H9 (cell line): ENCODE data around the gene CACNA2D3. TPM values are rescaled to one million over a fixed set of nuclear protein-coding genes. Genes with fewer than 3 reads are reported as not detected.

ENCODE experiments used
- DNase-seq: peaks from one replicate; pipeline ENCODE4 v3.0.0-alpha.2; 2017
- H2AFZ ChIP-seq: one replicate; pipeline ENCODE4 v1.6.1; 2013; ENCODE audit warnings: mild to moderate bottlenecking, low read length, control low read depth, moderate library complexity
- H2AK5ac ChIP-seq: 2 replicates; pipeline ENCODE4 v1.6.1; 2013; ENCODE audit warnings: low read length, control low read depth, mixed read lengths; ENCODE audit not compliant: insufficient read length
- H2BK120ac ChIP-seq: one replicate; pipeline ENCODE4 v1.6.1; 2013; ENCODE audit warnings: low read depth, mild to moderate bottlenecking, low read length, control low read depth, inconsistent platforms; ENCODE audit not compliant: poor library complexity, severe bottlenecking
- H2BK12ac ChIP-seq: 2 replicates; pipeline ENCODE4 v1.6.1; 2013; ENCODE audit warnings: low read length, control low read depth, mixed read lengths, low read depth; ENCODE audit not compliant: insufficient read length
- H2BK15ac ChIP-seq: 2 replicates; pipeline ENCODE4 v1.6.1; 2013; ENCODE audit warnings: low read depth, low read length, control low read depth
- H2BK20ac ChIP-seq: one replicate; pipeline ENCODE4 v1.6.1; 2013; ENCODE audit warnings: low read depth, mild to moderate bottlenecking, low read length, control low read depth, inconsistent platforms; ENCODE audit not compliant: poor library complexity, severe bottlenecking
- H2BK5ac ChIP-seq: 2 replicates; pipeline ENCODE4 v1.6.1; 2013; ENCODE audit warnings: low read length, control low read depth, mixed read lengths; ENCODE audit not compliant: insufficient read length
- H3K14ac ChIP-seq: 2 replicates; pipeline ENCODE4 v1.6.1; 2013; ENCODE audit warnings: low read length, control low read depth; ENCODE audit not compliant: insufficient read depth
- H3K18ac ChIP-seq: 2 replicates; pipeline ENCODE4 v1.6.1; 2013; ENCODE audit warnings: low read depth, mild to moderate bottlenecking, mixed read lengths, low read length, control low read depth; ENCODE audit not compliant: insufficient read length
- H3K23ac ChIP-seq: 2 replicates; pipeline ENCODE4 v1.6.1; 2013; ENCODE audit warnings: low read length, control low read depth, mixed read lengths, low read depth; ENCODE audit not compliant: insufficient read length
- H3K23me2 ChIP-seq: 2 replicates; pipeline ENCODE4 v1.6.1; 2013; ENCODE audit warnings: low read depth, mild to moderate bottlenecking, mixed read lengths, low read length, control low read depth; ENCODE audit not compliant: insufficient read length, poor library complexity, severe bottlenecking
- H3K27ac ChIP-seq: 2 replicates; pipeline ENCODE4 v1.5.1; 2013; ENCODE audit warnings: low read length, control low read depth, mixed read lengths, low read depth; ENCODE audit not compliant: insufficient read length
- H3K27me3 ChIP-seq: 2 replicates; pipeline ENCODE4 v1.6.1; 2013; ENCODE audit warnings: low read length, control low read depth, inconsistent platforms; ENCODE audit not compliant: insufficient read depth
- H3K4ac ChIP-seq: 2 replicates; pipeline ENCODE4 v1.6.1; 2013; ENCODE audit warnings: low read depth, mild to moderate bottlenecking, control low read depth, inconsistent platforms, low read length, moderate library complexity
- H3K4me1 ChIP-seq: 2 replicates; pipeline ENCODE4 v1.6.1; 2013; ENCODE audit warnings: low read length, control low read depth, inconsistent platforms; ENCODE audit not compliant: insufficient read depth
- H3K4me2 ChIP-seq: 2 replicates; pipeline ENCODE4 v1.6.1; 2013; ENCODE audit warnings: low read length, control low read depth, mixed read lengths; ENCODE audit not compliant: insufficient read length, insufficient read depth
- H3K56ac ChIP-seq: 2 replicates; pipeline ENCODE4 v1.6.1; 2013; ENCODE audit warnings: low read depth, mild to moderate bottlenecking, mixed read lengths, low read length, control low read depth; ENCODE audit not compliant: insufficient read length
- H3K79me1 ChIP-seq: 2 replicates; pipeline ENCODE4 v1.6.1; 2013; ENCODE audit warnings: low read depth, mild to moderate bottlenecking, moderate library complexity, low read length, control low read depth, inconsistent platforms; ENCODE audit not compliant: insufficient read depth, poor library complexity, severe bottlenecking
- H3K79me2 ChIP-seq: 2 replicates; pipeline ENCODE4 v1.6.1; 2013; ENCODE audit warnings: low read length, control low read depth, inconsistent platforms; ENCODE audit not compliant: insufficient read depth
- H3K9ac ChIP-seq: 2 replicates; pipeline ENCODE4 v1.6.1; 2013; ENCODE audit warnings: low read length, control low read depth, mixed read lengths; ENCODE audit not compliant: insufficient read length; ENCODE audit errors: extremely low read depth
- H3K9me3 ChIP-seq: one replicate; pipeline ENCODE4 v1.6.1; 2013; ENCODE audit warnings: low read depth, low read length, inconsistent platforms; ENCODE audit not compliant: control insufficient read depth
- H3T11ph ChIP-seq: one replicate; pipeline ENCODE4 v1.6.1; 2013; ENCODE audit warnings: mild to moderate bottlenecking, low read length, control low read depth, inconsistent platforms
- H4K20me1 ChIP-seq: one replicate; pipeline ENCODE4 v1.6.1; 2013; ENCODE audit not compliant: control insufficient read depth, insufficient read length, insufficient read depth
- H4K5ac ChIP-seq: 2 replicates; pipeline ENCODE4 v1.6.1; 2013; ENCODE audit warnings: low read depth, mild to moderate bottlenecking, mixed read lengths, low read length, control low read depth; ENCODE audit not compliant: insufficient read length
- H4K8ac ChIP-seq: replicated peaks from 2 replicates; pipeline ENCODE4 v1.6.1; 2013; ENCODE audit warnings: low read length, control low read depth, mixed read lengths, low read depth; ENCODE audit not compliant: insufficient read length
- H4K91ac ChIP-seq: 2 replicates; pipeline ENCODE4 v1.6.1; 2013; ENCODE audit warnings: low read depth, mild to moderate bottlenecking, moderate library complexity, mixed read lengths, low read length, control low read depth; ENCODE audit not compliant: insufficient read length
- H3K27ac Mint-ChIP-seq, 3 experiments: 2 replicates in 2 of 3; 3 replicates in 1 of 3; pipeline ENCODE4 v1.8.0; 2020 to 2021; ENCODE audit warnings: mixed read lengths in 3 of 3, mild to moderate bottlenecking in 1 of 3, moderate library complexity in 1 of 3
- H3K27me3 Mint-ChIP-seq: 2 replicates; pipeline ENCODE4 v1.8.0; 2021; ENCODE audit warnings: low read depth, mild to moderate bottlenecking, moderate library complexity, mixed read lengths
- H3K36me3 Mint-ChIP-seq, 3 experiments: 2 replicates in 2 of 3; 3 replicates in 1 of 3; pipeline ENCODE4 v1.8.0; 2020 to 2021; ENCODE audit warnings: low read depth in 3 of 3, mixed read lengths in 3 of 3; ENCODE audit not compliant: insufficient read depth in 1 of 3
- H3K4me1 Mint-ChIP-seq, 2 experiments: 2 replicates each; pipeline ENCODE4 v1.8.0; 2020; ENCODE audit warnings: mixed read lengths in 2 of 2
- H3K4me3 Mint-ChIP-seq, 2 experiments: 2 replicates in 1 of 2; 3 replicates in 1 of 2; pipeline ENCODE4 v1.8.0; 2020 to 2021; ENCODE audit warnings: mild to moderate bottlenecking in 2 of 2, mixed read lengths in 2 of 2, moderate library complexity in 1 of 2
- H3K9me3 Mint-ChIP-seq, 2 experiments: 2 replicates in 1 of 2; 3 replicates in 1 of 2; pipeline ENCODE4 v1.8.0; 2020; ENCODE audit warnings: mild to moderate bottlenecking in 2 of 2, mixed read lengths in 2 of 2, moderate library complexity in 1 of 2
- CTCF ChIP-seq: fragments of 200-600 bp; sonication (generic); conservative IDR thresholded peaks from 3 replicates; pipeline ENCODE4 v1.8.0; 2021; ENCODE audit warnings: antibody characterized with exemption, mild to moderate bottlenecking
- WGBS: extraction: QIAGEN DNeasy Blood & Tissue Kit; methylation state at CpG from one replicate; pipeline ENCODE4 v1.1.7; 2013; ENCODE audit warnings: missing lambda C conversion rate, low lambda C conversion rate, mixed read lengths; ENCODE audit not compliant: insufficient read length; ENCODE audit errors: extremely low coverage; 5-methylcytosine and 5-hydroxymethylcytosine counted together
- total RNA-seq: library from RNA; stranded (reverse); gene quantifications from 2 replicates; pipeline ENCODE4 v1.2.1, GENCODE V29; 2021

The CACNA2D3 gene
- total RNA-seq, 1 experiment from 2014 or later = 3.2 TPM

GRCh38 chr3:54826251-54826691 is 703.9 kb downstream of the CACNA2D3 start:
- Histone ChIP-seq H2AFZ (no peak overlapping the region), H2BK12ac (no peak overlapping the region), H3K9me3 (no peaks in the 10 kb centered on the region), H2BK5ac (no peak overlapping the region), H3K14ac (no peak overlapping the region), H2BK15ac (no peak overlapping the region), H3K27me3 (peaks cover 12% of the 10 kb centered on the region), H3K4me2 (no peak overlapping the region), H3K56ac (no peak overlapping the region), H2BK20ac (no peak overlapping the region), H3K79me1 (no peaks in the 10 kb centered on the region), H2AK5ac (no peak overlapping the region), H3K79me2 (no peaks in the 10 kb centered on the region), H3K23me2 (no peaks in the 10 kb centered on the region), H2BK120ac (no peak overlapping the region), H3K27ac (no peak overlapping the region), H4K20me1 (no peaks in the 10 kb centered on the region), H3K4ac (no peak overlapping the region), H3K9ac (no peak overlapping the region), H4K8ac (no peak overlapping the region), H3K23ac (no peak overlapping the region), H4K91ac (no peak overlapping the region), H3K18ac (no peak overlapping the region), H3K4me1 (no peaks in the 10 kb centered on the region; the same call in 1 of the 2 replicates), H3T11ph (no peak overlapping the region), H4K5ac (no peak overlapping the region)
- TF ChIP-seq CTCF = no peak
- WGBS = no CpG with 5 or more reads among the region's 3 CpGs
- Mint-ChIP-seq H3K4me1 (peaks cover 5 to 10% of the 10 kb centered on the region in 2 experiments), H3K9me3 (peaks cover 7 to 11% of the 10 kb centered on the region in 2 experiments), H3K4me3 (no peak overlapping the region), H3K27ac (no peak overlapping the region), H3K36me3 (peaks cover 0 to 8% (median 4%) of the 10 kb centered on the region in 3 experiments; a peak in 4 of 7 replicates), H3K27me3 (peaks cover 69% of the 10 kb centered on the region)
- no peak for DNase-seq
